Measurements from ENCODE around the gene IGFALS. TPM values are rescaled to one million over a fixed set of nuclear protein-coding genes. Genes with fewer than 3 reads are reported as not detected.

IGFALS gene
- total RNA-seq, 1 experiment from 2014 or later: not detected

GRCh38 chr16:1792836-1793577 lies 498 bp downstream of the IGFALS start:
- Histone ChIP-seq H3K79me2 (ENCODE audit: low read depth) (no peaks in the 10 kb centered on the region), H3K36me3 (ENCODE audit: low read depth) (no peaks in the 10 kb centered on the region), H3F3A (ENCODE audit: insufficient read depth, low read depth) (no peaks in the 10 kb centered on the region), H2AFZ (no peak overlapping the region), H4K20me1 (ENCODE audit: insufficient read depth) (no peaks in the 10 kb centered on the region), H3K9me3 (ENCODE audit: insufficient read depth, low read depth) (peaks cover 5% of the 10 kb centered on the region; the same call in 1 of the 2 replicates), H3K27me3 (ENCODE audit: insufficient read depth, low read depth) (no peaks in the 10 kb centered on the region), H3K4me2 (no peak overlapping the region), H3K27ac (no peak overlapping the region), H3K4me3 (no peak overlapping the region), H3K9me2 (ENCODE audit: insufficient read depth) (no peaks in the 10 kb centered on the region), H3K4me1 (replicated peaks; ENCODE audit: insufficient read depth) (no peaks in the 10 kb centered on the region)
- no peak for TF ChIP-seq EZH2 (IDR thresholded peaks at IDR 0.05; ENCODE audit: low read depth)
- no peak for TF ChIP-seq CTCF (conservative IDR thresholded peaks at IDR 0.05)
- ChIA-PET POLR2A (ENCODE audit: unreplicated experiment) (no interaction called here), CTCF (no interaction called here)
- no TSS peak for BruUV-seq (replicated peaks)
- no peak for DNase-seq
- intact Hi-C loops (cut with micrococcal nuclease; ENCODE audit: unreplicated experiment): no loop called here

GRCh38 chr16:1791943-1792812 lies 1.3 kb downstream of the IGFALS start:
- Histone ChIP-seq H3K9me2 (ENCODE audit: insufficient read depth) (no peaks in the 10 kb centered on the region), H3K36me3 (ENCODE audit: low read depth) (no peaks in the 10 kb centered on the region), H3K4me3 (no peak overlapping the region), H3K27ac (no peak overlapping the region), H3K4me1 (replicated peaks; ENCODE audit: insufficient read depth) (no peaks in the 10 kb centered on the region), H3K9me3 (ENCODE audit: insufficient read depth, low read depth) (no peaks in the 10 kb centered on the region), H4K20me1 (ENCODE audit: insufficient read depth) (no peaks in the 10 kb centered on the region), H3K79me2 (ENCODE audit: low read depth) (no peaks in the 10 kb centered on the region), H2AFZ (no peak overlapping the region), H3K27me3 (ENCODE audit: insufficient read depth, low read depth) (no peaks in the 10 kb centered on the region), H3K4me2 (no peak overlapping the region), H3F3A (ENCODE audit: insufficient read depth, low read depth) (no peaks in the 10 kb centered on the region)
- TF ChIP-seq CTCF (conservative IDR thresholded peaks at IDR 0.05) (no peak), EZH2 (IDR thresholded peaks at IDR 0.05; ENCODE audit: low read depth) (no peak)
- ChIA-PET POLR2A (ENCODE audit: unreplicated experiment) (interaction anchor here (0.7 kb wide), 1 partner anchor 86 kb away, joined by 17 read pairs; no protein-coding TSS in a partner anchor), CTCF (no interaction called here)
- intact Hi-C loops (cut with micrococcal nuclease; ENCODE audit: unreplicated experiment): no loop called here
- no TSS peak for BruUV-seq (replicated peaks)
- no peak for DNase-seq

GRCh38 chr16:1791256-1791942 lies 2.1 kb downstream of the IGFALS start:
- TF ChIP-seq CTCF (conservative IDR thresholded peaks at IDR 0.05) (no peak), EZH2 (IDR thresholded peaks at IDR 0.05; ENCODE audit: low read depth) (no peak)
- CTCF ChIA-PET: no interaction called here

More at GRCh38 chr16:1791256-1791942, 2.1 kb downstream of the IGFALS start:
- Histone ChIP-seq H3K4me2 (no peak overlapping the region), H4K20me1 (ENCODE audit: insufficient read depth) (no peaks in the 10 kb centered on the region), H3K79me2 (ENCODE audit: low read depth) (peaks cover 2% of the 10 kb centered on the region; the same call in 1 of the 2 replicates), H3F3A (ENCODE audit: insufficient read depth, low read depth) (no peaks in the 10 kb centered on the region), H3K4me1 (replicated peaks; ENCODE audit: insufficient read depth) (no peaks in the 10 kb centered on the region), H3K36me3 (ENCODE audit: low read depth) (no peaks in the 10 kb centered on the region), H3K4me3 (no peak overlapping the region), H3K27ac (no peak overlapping the region), H2AFZ (no peak overlapping the region), H3K9me3 (ENCODE audit: insufficient read depth, low read depth) (no peaks in the 10 kb centered on the region), H3K27me3 (ENCODE audit: insufficient read depth, low read depth) (no peaks in the 10 kb centered on the region), H3K9me2 (ENCODE audit: insufficient read depth) (no peaks in the 10 kb centered on the region)
- intact Hi-C loops (cut with micrococcal nuclease; ENCODE audit: unreplicated experiment): no loop called here
- DNase-seq: no peak
- POLR2A ChIA-PET (ENCODE audit: unreplicated experiment): interaction anchor here (0.7 kb wide), 1 partner anchor 85 kb away, joined by 17 read pairs; no protein-coding TSS in a partner anchor
- BruUV-seq (replicated peaks): no TSS peak
